Measurements from ENCODE around the gene MAP7. TPM values are rescaled to one million over a fixed set of nuclear protein-coding genes. Genes with fewer than 3 reads are reported as not detected.

Gene MAP7
- total and polyA plus RNA-seq, 2 experiments from 2014 or later = 44.7 to 49.2 TPM

GRCh38 chr6:136438441-136438840 is 111.8 kb downstream of the MAP7 start:
- Histone ChIP-seq H3F3A (replicated peaks; ENCODE audit: low read depth) (no peaks in the 10 kb centered on the region), H3K4me2 (peak overlapping the region; percentile 33), H3K36me3 (ENCODE audit: insufficient read depth) (no peaks in the 10 kb centered on the region), H3K27ac (ENCODE audit: low read depth) (0 out of 2 replicates have a peak overlapping the region, but pooled peaks have one; percentile 15), H3K4me3 (no peak overlapping the region), H4K20me1 (replicated peaks; ENCODE audit: insufficient read depth) (no peaks in the 10 kb centered on the region), H3K4me1 (ENCODE audit: insufficient read depth) (peaks cover 74% of the 10 kb centered on the region), H3K9me2 (ENCODE audit: insufficient read depth) (no peaks in the 10 kb centered on the region), H2AFZ (no peak overlapping the region), H3K79me2 (replicated peaks; ENCODE audit: insufficient read depth) (peaks cover 69% of the 10 kb centered on the region), H3K27me3 (ENCODE audit: insufficient read depth) (no peaks in the 10 kb centered on the region)
- Mint-ChIP-seq H3K36me3 (ENCODE audit: low read depth) (no peaks in the 10 kb centered on the region; the same call in 2 of the 3 replicates), H3K4me1 (peaks cover 65% of the 10 kb centered on the region), H3K4me3 (no peak overlapping the region), H3K27me3 (ENCODE audit: insufficient read depth, low read depth, poor library complexity) (peaks cover 5% of the 10 kb centered on the region), H3K27ac (peak overlapping the region; percentile 43; the same call in 1 of the 2 replicates), H3K9me3 (no peaks in the 10 kb centered on the region)
- no peak for ATAC-seq
- TF ChIP-seq ZNF331 (CRISPR knock-in tag; IDR thresholded peaks at IDR 0.05; ENCODE audit: low read depth) (no peak), CTCF (conservative IDR thresholded peaks at IDR 0.05; ENCODE audit: low read depth in 2 of 2) (no peak), ZNF462 (CRISPR knock-in tag; IDR thresholded peaks at IDR 0.05) (no peak), JUNB (IDR thresholded peaks at IDR 0.05; ENCODE audit: unreplicated experiment) (no peak), ZNF114 (CRISPR knock-in tag; IDR thresholded peaks at IDR 0.05) (no peak), REST (IDR thresholded peaks at IDR 0.05; ENCODE audit: unreplicated experiment) (no peak), POLR2AphosphoS5 (IDR thresholded peaks at IDR 0.05; ENCODE audit: low read depth) (no peak), STAT1 (IDR thresholded peaks at IDR 0.05; ENCODE audit: unreplicated experiment) (no peak), NANOG (IDR thresholded peaks at IDR 0.05; ENCODE audit: borderline replicate concordance) (no peak), EZH2 (IDR thresholded peaks at IDR 0.05; ENCODE audit: low read depth, unreplicated experiment) (no peak), EZH2phosphoT487 (IDR thresholded peaks at IDR 0.05; ENCODE audit: unreplicated experiment) (no peak), ETS1 (IDR thresholded peaks at IDR 0.05) (no peak), CREB1 (CRISPR knock-in tag; IDR thresholded peaks at IDR 0.05; ENCODE audit: low read depth) (no peak)
- no peak for DNase-seq (ENCODE audit: low spot score)
